GM12878 (cell line): ENCODE measurements around the gene ADPRHL1. TPM values are rescaled to one million over a fixed set of nuclear protein-coding genes. Genes with fewer than 3 reads are reported as not detected.

Experiments used
- ATAC-seq: fragments of 200-7000 bp; cut with Tn5 transposase; 3 replicates; pipeline ENCODE4 v1.9.1; 2020; ENCODE audit warnings: mild to moderate bottlenecking, moderate library complexity
- BruUV-seq: library from RNA; stranded (reverse); fragments of 400-500 nt; replicated peaks from 2 replicates; lab custom pipeline; 2021; lab: Mats Ljungman, UMichigan
- CTCF ChIA-PET: fragments of 300-600 bp; sonication (Branson Sonifier 250); formaldehyde crosslinking; extraction: SDS; loops from one replicate; lab custom pipeline; 2021; ENCODE audit warnings: inconsistent platforms; lab: Yijun Ruan, JAX
- POLR2A ChIA-PET: fragments of 350-600 bp; formaldehyde crosslinking; extraction: SDS; loops from one replicate; lab custom pipeline; 2021; ENCODE audit warnings: inconsistent platforms; lab: Charles Lee
- RAD21 ChIA-PET: fragments of 300-600 bp; sonication (Branson Sonifier 250); formaldehyde crosslinking; loops from one replicate; lab custom pipeline; 2023; ENCODE audit warnings: antibody characterized with exemption; ENCODE audit not compliant: unreplicated experiment; lab: Charles Lee
- SMC1A ChIA-PET: fragments of 300-600 bp; sonication (Branson Sonifier 250); formaldehyde crosslinking; loops from one replicate; lab custom pipeline; 2023; ENCODE audit not compliant: unreplicated experiment, uncharacterized antibody; lab: Charles Lee
- DNase-seq: peaks from one replicate; pipeline ENCODE4 v3.0.0-alpha.2; 2011; ENCODE audit warnings: low read depth, low spot score
- FAIRE-seq: peaks from 3 replicates; lab custom pipeline; 2011; peaks lifted over from hg19 to GRCh38; lab: Jason Lieb, UNC
- H2AFZ ChIP-seq: 2 replicates; pipeline ENCODE4 v1.6.0; 2011; ENCODE audit warnings: low read depth, low read length, control low read depth; ENCODE audit not compliant: control insufficient read depth
- H3K27ac ChIP-seq: 2 replicates; pipeline ENCODE4 v1.5.1; 2011; ENCODE audit warnings: control low read depth; ENCODE audit not compliant: control insufficient read depth, insufficient read depth
- H3K27me3 ChIP-seq, 2 experiments: replicated peaks in 1 of 2; 2 replicates each; pipeline versions ENCODE4 v1.6.0 to v1.6.1; 2011; ENCODE audit warnings: low read length in 1 of 2; ENCODE audit not compliant: control insufficient read depth in 2 of 2, insufficient read depth in 2 of 2
- H3K36me3 ChIP-seq, 2 experiments: 2 replicates each; pipeline ENCODE4 v1.5.1; 2011; ENCODE audit warnings: low read length in 1 of 2; ENCODE audit not compliant: control insufficient read depth in 2 of 2, insufficient read depth in 2 of 2
- H3K4me1 ChIP-seq: 2 replicates; pipeline ENCODE4 v1.6.1; 2011; ENCODE audit warnings: mild to moderate bottlenecking, low read length, moderate library complexity, mixed read lengths; ENCODE audit not compliant: control insufficient read depth, insufficient read depth
- H3K4me2 ChIP-seq: 2 replicates; pipeline ENCODE4 v1.6.0; 2011; ENCODE audit warnings: control low read depth; ENCODE audit not compliant: control insufficient read depth, insufficient read depth
- H3K4me3 ChIP-seq: fragments of 200-600 bp; sonication (generic); 2 replicates; pipeline ENCODE4 v1.5.1; 2016
- H3K79me2 ChIP-seq: 2 replicates; pipeline ENCODE4 v1.6.0; 2011; ENCODE audit warnings: low read length; ENCODE audit not compliant: control insufficient read depth, insufficient read depth
- H3K9ac ChIP-seq: 2 replicates; pipeline ENCODE4 v1.8.0; 2011; ENCODE audit warnings: low read length, control low read depth, mixed read lengths; ENCODE audit not compliant: control insufficient read depth, insufficient read depth
- H3K9me3 ChIP-seq: replicated peaks from 3 replicates; pipeline ENCODE4 v1.5.1; 2011; ENCODE audit warnings: mild to moderate bottlenecking, low read length; ENCODE audit not compliant: control insufficient read depth, insufficient read depth
- H4K20me1 ChIP-seq: 2 replicates; pipeline ENCODE4 v1.6.0; 2011; ENCODE audit not compliant: control insufficient read depth, insufficient read depth
- ATF7 ChIP-seq: fragments of 450-650 bp; IDR thresholded peaks from 2 replicates; pipeline ENCODE4 v1.6.1; 2016; ENCODE audit warnings: low read depth, mild to moderate bottlenecking
- CHD1 ChIP-seq: IDR thresholded peaks from 2 replicates; pipeline ENCODE4 v1.6.1; 2012; ENCODE audit warnings: low read depth, low read length, improper control_type of control experiment
- PAX8 ChIP-seq: fragments of 450-650 bp; IDR thresholded peaks from 2 replicates; pipeline ENCODE4 v1.6.1; 2017; ENCODE audit warnings: mild to moderate bottlenecking, moderate library complexity
- SMAD5 ChIP-seq: IDR thresholded peaks from 2 replicates; pipeline ENCODE4 v1.6.1; 2016; ENCODE audit warnings: antibody characterized with exemption, low read depth
- STAT1 ChIP-seq: fragments of 450-650 bp; conservative IDR thresholded peaks from 2 replicates; pipeline ENCODE4 v1.6.1; 2014; ENCODE audit warnings: antibody characterized with exemption, mild to moderate bottlenecking
- ZNF622 ChIP-seq: fragments of 450-650 bp; IDR thresholded peaks from 2 replicates; pipeline ENCODE4 v1.6.1; 2017; ENCODE audit warnings: mild to moderate bottlenecking, inconsistent platforms
- WGBS: methylation state at CpG from one replicate; pipeline ENCODE4 v1.1.6; 2016; ENCODE audit warnings: low lambda C conversion rate; ENCODE audit not compliant: insufficient replicate concordance, insufficient coverage; ENCODE audit errors: missing lambda C conversion rate; 5-methylcytosine and 5-hydroxymethylcytosine counted together
- in situ Hi-C: fragments of 300-500 bp; cut with MboI; formaldehyde crosslinking; loops from 9 replicates; pipeline ENCODE4 v1.14.3; 2018; ENCODE audit warnings: mixed read lengths
- intact Hi-C: fragments of 100-400 bp; cut with micrococcal nuclease; formaldehyde crosslinking; loops from one replicate; pipeline ENCODE4 v1.14.2; 2022; ENCODE audit not compliant: unreplicated experiment
- polyA plus RNA-seq, 11 experiments: library from polyadenylated mRNA; depleted of rRNA in 4 of 11; unstranded in 6 of 11; stranded (reverse) in 5 of 11; fragments of >200 nt; fragmentation: Nextera tagmentation in 4 of 11; fragmentation: Illumina TruSeq in 1 of 11; extraction: Ambion mirVana in 4 of 11; extraction: Trizol in 1 of 11; gene quantifications; 1 replicate in 1 of 11; 2 replicates in 10 of 11; pipeline versions ENCODE4 v1.2.1 to v1.2.3, GENCODE V29; 2011 to 2016; ENCODE audit warnings: inconsistent platforms in 2 of 11, missing spikeins in 2 of 11, low read depth in 1 of 11
- total RNA-seq, 4 experiments: library from RNA; depleted of rRNA in 3 of 4; stranded (reverse); fragments of >200 nt in 3 of 4; fragmentation: Illumina TruSeq in 1 of 4; extraction: Trizol in 1 of 4; gene quantifications; 2 replicates each; pipeline versions ENCODE4 v1.2.1 to v1.2.3, GENCODE V29; 2013 to 2021
- TF ChIP-seq, protein P1 (sequence below): fragments of 450-650 bp; IDR thresholded peaks from 2 replicates; pipeline ENCODE4 v1.6.1; 2017; ENCODE audit warnings: antibody characterized with exemption, mild to moderate bottlenecking, moderate library complexity
- TF ChIP-seq, protein P2 (sequence below): fragments of 450-650 bp; IDR thresholded peaks from 2 replicates; pipeline ENCODE4 v1.6.1; 2017; ENCODE audit warnings: mild to moderate bottlenecking, moderate library complexity
- TF ChIP-seq, protein P3 (sequence below): IDR thresholded peaks from 2 replicates; pipeline ENCODE4 v1.6.1; 2012; ENCODE audit warnings: mild to moderate bottlenecking, low read depth, low read length

Gene ADPRHL1
- total and polyA plus RNA-seq, 10 of the 15 experiments (the other 5 are each of a cell fraction or from before 2014, with no cell fraction given), result 0.05 to 1.9 (median 1.0) TPM

DNA sequence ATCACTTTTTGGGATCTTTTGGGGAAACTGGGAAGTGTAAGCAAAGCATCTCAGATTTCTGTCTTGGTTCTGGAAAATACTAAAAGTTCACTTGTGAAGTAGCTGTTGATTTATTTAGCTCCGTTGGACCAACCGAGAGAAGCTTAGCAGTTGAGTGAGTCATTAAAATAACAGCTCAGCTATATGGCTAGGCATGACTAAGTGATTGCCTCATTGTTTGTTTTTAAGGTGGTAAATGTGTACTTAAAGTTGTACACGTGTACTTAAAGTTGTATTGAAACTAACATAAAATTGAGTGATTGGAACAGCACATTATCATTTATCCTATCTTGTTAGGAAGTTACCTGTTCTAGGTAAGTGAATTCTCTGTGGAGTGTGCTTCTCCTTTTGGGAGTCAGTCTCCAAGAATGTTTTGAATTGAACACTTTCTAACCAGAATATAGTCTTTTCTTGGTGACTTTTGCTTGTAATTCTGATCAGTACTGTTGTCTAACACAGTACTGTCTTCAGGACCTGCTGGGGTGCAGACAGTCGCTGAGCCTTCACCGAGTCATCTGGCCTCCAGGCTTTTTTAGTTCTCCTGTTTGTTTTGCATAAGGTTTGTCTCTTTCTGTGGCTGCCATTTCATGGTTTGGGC is 40.1 kb upstream of the ADPRHL1 start:
- no peaks in the 10 kb centered on the region for H3K9me3 ChIP-seq
- intact Hi-C loops, result loop anchor here (5.0 kb wide), 2 partner anchors 94 to 196 kb away; partner anchors contain the start of gene LAMP1
- TF ChIP-seq, protein P1, sequence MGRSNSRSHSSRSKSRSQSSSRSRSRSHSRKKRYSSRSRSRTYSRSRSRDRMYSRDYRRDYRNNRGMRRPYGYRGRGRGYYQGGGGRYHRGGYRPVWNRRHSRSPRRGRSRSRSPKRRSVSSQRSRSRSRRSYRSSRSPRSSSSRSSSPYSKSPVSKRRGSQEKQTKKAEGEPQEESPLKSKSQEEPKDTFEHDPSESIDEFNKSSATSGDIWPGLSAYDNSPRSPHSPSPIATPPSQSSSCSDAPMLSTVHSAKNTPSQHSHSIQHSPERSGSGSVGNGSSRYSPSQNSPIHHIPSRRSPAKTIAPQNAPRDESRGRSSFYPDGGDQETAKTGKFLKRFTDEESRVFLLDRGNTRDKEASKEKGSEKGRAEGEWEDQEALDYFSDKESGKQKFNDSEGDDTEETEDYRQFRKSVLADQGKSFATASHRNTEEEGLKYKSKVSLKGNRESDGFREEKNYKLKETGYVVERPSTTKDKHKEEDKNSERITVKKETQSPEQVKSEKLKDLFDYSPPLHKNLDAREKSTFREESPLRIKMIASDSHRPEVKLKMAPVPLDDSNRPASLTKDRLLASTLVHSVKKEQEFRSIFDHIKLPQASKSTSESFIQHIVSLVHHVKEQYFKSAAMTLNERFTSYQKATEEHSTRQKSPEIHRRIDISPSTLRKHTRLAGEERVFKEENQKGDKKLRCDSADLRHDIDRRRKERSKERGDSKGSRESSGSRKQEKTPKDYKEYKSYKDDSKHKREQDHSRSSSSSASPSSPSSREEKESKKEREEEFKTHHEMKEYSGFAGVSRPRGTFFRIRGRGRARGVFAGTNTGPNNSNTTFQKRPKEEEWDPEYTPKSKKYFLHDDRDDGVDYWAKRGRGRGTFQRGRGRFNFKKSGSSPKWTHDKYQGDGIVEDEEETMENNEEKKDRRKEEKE, result no peak
- TF ChIP-seq ZNF622 (no peak), SMAD5 (no peak), STAT1 (no peak), ATF7 (peak; percentile 88), PAX8 (0 out of 2 replicates have a peak, but pooled peaks have one; percentile 37), CHD1 (no peak)
- TF ChIP-seq, protein P2, sequence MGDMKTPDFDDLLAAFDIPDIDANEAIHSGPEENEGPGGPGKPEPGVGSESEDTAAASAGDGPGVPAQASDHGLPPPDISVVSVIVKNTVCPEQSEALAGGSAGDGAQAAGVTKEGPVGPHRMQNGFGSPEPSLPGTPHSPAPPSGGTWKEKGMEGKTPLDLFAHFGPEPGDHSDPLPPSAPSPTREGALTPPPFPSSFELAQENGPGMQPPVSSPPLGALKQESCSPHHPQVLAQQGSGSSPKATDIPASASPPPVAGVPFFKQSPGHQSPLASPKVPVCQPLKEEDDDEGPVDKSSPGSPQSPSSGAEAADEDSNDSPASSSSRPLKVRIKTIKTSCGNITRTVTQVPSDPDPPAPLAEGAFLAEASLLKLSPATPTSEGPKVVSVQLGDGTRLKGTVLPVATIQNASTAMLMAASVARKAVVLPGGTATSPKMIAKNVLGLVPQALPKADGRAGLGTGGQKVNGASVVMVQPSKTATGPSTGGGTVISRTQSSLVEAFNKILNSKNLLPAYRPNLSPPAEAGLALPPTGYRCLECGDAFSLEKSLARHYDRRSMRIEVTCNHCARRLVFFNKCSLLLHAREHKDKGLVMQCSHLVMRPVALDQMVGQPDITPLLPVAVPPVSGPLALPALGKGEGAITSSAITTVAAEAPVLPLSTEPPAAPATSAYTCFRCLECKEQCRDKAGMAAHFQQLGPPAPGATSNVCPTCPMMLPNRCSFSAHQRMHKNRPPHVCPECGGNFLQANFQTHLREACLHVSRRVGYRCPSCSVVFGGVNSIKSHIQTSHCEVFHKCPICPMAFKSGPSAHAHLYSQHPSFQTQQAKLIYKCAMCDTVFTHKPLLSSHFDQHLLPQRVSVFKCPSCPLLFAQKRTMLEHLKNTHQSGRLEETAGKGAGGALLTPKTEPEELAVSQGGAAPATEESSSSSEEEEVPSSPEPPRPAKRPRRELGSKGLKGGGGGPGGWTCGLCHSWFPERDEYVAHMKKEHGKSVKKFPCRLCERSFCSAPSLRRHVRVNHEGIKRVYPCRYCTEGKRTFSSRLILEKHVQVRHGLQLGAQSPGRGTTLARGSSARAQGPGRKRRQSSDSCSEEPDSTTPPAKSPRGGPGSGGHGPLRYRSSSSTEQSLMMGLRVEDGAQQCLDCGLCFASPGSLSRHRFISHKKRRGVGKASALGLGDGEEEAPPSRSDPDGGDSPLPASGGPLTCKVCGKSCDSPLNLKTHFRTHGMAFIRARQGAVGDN, result no peak
- TF ChIP-seq, protein P3, sequence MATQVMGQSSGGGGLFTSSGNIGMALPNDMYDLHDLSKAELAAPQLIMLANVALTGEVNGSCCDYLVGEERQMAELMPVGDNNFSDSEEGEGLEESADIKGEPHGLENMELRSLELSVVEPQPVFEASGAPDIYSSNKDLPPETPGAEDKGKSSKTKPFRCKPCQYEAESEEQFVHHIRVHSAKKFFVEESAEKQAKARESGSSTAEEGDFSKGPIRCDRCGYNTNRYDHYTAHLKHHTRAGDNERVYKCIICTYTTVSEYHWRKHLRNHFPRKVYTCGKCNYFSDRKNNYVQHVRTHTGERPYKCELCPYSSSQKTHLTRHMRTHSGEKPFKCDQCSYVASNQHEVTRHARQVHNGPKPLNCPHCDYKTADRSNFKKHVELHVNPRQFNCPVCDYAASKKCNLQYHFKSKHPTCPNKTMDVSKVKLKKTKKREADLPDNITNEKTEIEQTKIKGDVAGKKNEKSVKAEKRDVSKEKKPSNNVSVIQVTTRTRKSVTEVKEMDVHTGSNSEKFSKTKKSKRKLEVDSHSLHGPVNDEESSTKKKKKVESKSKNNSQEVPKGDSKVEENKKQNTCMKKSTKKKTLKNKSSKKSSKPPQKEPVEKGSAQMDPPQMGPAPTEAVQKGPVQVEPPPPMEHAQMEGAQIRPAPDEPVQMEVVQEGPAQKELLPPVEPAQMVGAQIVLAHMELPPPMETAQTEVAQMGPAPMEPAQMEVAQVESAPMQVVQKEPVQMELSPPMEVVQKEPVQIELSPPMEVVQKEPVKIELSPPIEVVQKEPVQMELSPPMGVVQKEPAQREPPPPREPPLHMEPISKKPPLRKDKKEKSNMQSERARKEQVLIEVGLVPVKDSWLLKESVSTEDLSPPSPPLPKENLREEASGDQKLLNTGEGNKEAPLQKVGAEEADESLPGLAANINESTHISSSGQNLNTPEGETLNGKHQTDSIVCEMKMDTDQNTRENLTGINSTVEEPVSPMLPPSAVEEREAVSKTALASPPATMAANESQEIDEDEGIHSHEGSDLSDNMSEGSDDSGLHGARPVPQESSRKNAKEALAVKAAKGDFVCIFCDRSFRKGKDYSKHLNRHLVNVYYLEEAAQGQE, result no peak

More for the DNA sequence above, 40.1 kb upstream of the ADPRHL1 start:
- Histone ChIP-seq H3K36me3 (peaks cover 6 to 26% of the 10 kb centered on the region in 2 experiments; a peak in 3 of 4 replicates), H4K20me1 (no peaks in the 10 kb centered on the region), H3K27me3 (no peaks in the 10 kb centered on the region), H3K4me1 (peaks cover 23% of the 10 kb centered on the region), H3K4me2 (peak overlapping the region; percentile 43), H3K4me3 (peak overlapping the region; percentile 68), H3K9ac (peak overlapping the region; percentile 23; the same call in 1 of the 2 replicates), H2AFZ (no peak overlapping the region), H3K79me2 (peaks cover 55% of the 10 kb centered on the region), H3K27ac (peak overlapping the region; percentile 45; the same call in 1 of the 2 replicates)
- FAIRE-seq (peak; percentile 86), ATAC-seq (peak; percentile 40), DNase-seq (peak; percentile 16)
- in situ Hi-C loops, result no loop called here
- ChIA-PET POLR2A (interaction anchor here (0.8 to 1.4 kb wide), 3 partner anchors 10 to 196 kb away, joined by 3 to 4 read pairs (median 4); partner anchors contain the start of gene LAMP1), CTCF (no interaction called here), RAD21 (interaction anchor here (1.2 kb wide), 1 partner anchor 69 kb away, joined by 4 read pairs; no protein-coding TSS in a partner anchor), SMC1A (interaction anchor here (0.8 to 1.5 kb wide), 8 partner anchors 9 to 63 kb away, joined by 3 to 5 read pairs (median 4); no protein-coding TSS in a partner anchor)
- BruUV-seq, result no TSS peak
- WGBS, result 23% methylated on average over 5 of the region's 5 CpGs
